H9 (cell line): Measurements from ENCODE around the gene APBA2. TPM values are rescaled to one million over a fixed set of nuclear protein-coding genes. Genes with fewer than 3 reads are reported as not detected.

Source experiments
- DNase-seq: peaks from one replicate; pipeline ENCODE4 v3.0.0-alpha.2; 2017
- H2AFZ ChIP-seq: one replicate; pipeline ENCODE4 v1.6.1; 2013; ENCODE audit warnings: mild to moderate bottlenecking, low read length, control low read depth, moderate library complexity
- H2AK5ac ChIP-seq: 2 replicates; pipeline ENCODE4 v1.6.1; 2013; ENCODE audit warnings: low read length, control low read depth, mixed read lengths; ENCODE audit not compliant: insufficient read length
- H2BK120ac ChIP-seq: one replicate; pipeline ENCODE4 v1.6.1; 2013; ENCODE audit warnings: low read depth, mild to moderate bottlenecking, low read length, control low read depth, inconsistent platforms; ENCODE audit not compliant: poor library complexity, severe bottlenecking
- H2BK12ac ChIP-seq: 2 replicates; pipeline ENCODE4 v1.6.1; 2013; ENCODE audit warnings: low read length, control low read depth, mixed read lengths, low read depth; ENCODE audit not compliant: insufficient read length
- H2BK15ac ChIP-seq: 2 replicates; pipeline ENCODE4 v1.6.1; 2013; ENCODE audit warnings: low read depth, low read length, control low read depth
- H2BK20ac ChIP-seq: one replicate; pipeline ENCODE4 v1.6.1; 2013; ENCODE audit warnings: low read depth, mild to moderate bottlenecking, low read length, control low read depth, inconsistent platforms; ENCODE audit not compliant: poor library complexity, severe bottlenecking
- H2BK5ac ChIP-seq: 2 replicates; pipeline ENCODE4 v1.6.1; 2013; ENCODE audit warnings: low read length, control low read depth, mixed read lengths; ENCODE audit not compliant: insufficient read length
- H3K14ac ChIP-seq: 2 replicates; pipeline ENCODE4 v1.6.1; 2013; ENCODE audit warnings: low read length, control low read depth; ENCODE audit not compliant: insufficient read depth
- H3K18ac ChIP-seq: 2 replicates; pipeline ENCODE4 v1.6.1; 2013; ENCODE audit warnings: low read depth, mild to moderate bottlenecking, mixed read lengths, low read length, control low read depth; ENCODE audit not compliant: insufficient read length
- H3K23ac ChIP-seq: 2 replicates; pipeline ENCODE4 v1.6.1; 2013; ENCODE audit warnings: low read length, control low read depth, mixed read lengths, low read depth; ENCODE audit not compliant: insufficient read length
- H3K23me2 ChIP-seq: 2 replicates; pipeline ENCODE4 v1.6.1; 2013; ENCODE audit warnings: low read depth, mild to moderate bottlenecking, mixed read lengths, low read length, control low read depth; ENCODE audit not compliant: insufficient read length, poor library complexity, severe bottlenecking
- H3K27ac ChIP-seq: 2 replicates; pipeline ENCODE4 v1.5.1; 2013; ENCODE audit warnings: low read length, control low read depth, mixed read lengths, low read depth; ENCODE audit not compliant: insufficient read length
- H3K27me3 ChIP-seq: 2 replicates; pipeline ENCODE4 v1.6.1; 2013; ENCODE audit warnings: low read length, control low read depth, inconsistent platforms; ENCODE audit not compliant: insufficient read depth
- H3K4ac ChIP-seq: 2 replicates; pipeline ENCODE4 v1.6.1; 2013; ENCODE audit warnings: low read depth, mild to moderate bottlenecking, control low read depth, inconsistent platforms, low read length, moderate library complexity
- H3K4me1 ChIP-seq: 2 replicates; pipeline ENCODE4 v1.6.1; 2013; ENCODE audit warnings: low read length, control low read depth, inconsistent platforms; ENCODE audit not compliant: insufficient read depth
- H3K4me2 ChIP-seq: 2 replicates; pipeline ENCODE4 v1.6.1; 2013; ENCODE audit warnings: low read length, control low read depth, mixed read lengths; ENCODE audit not compliant: insufficient read length, insufficient read depth
- H3K56ac ChIP-seq: 2 replicates; pipeline ENCODE4 v1.6.1; 2013; ENCODE audit warnings: low read depth, mild to moderate bottlenecking, mixed read lengths, low read length, control low read depth; ENCODE audit not compliant: insufficient read length
- H3K79me1 ChIP-seq: 2 replicates; pipeline ENCODE4 v1.6.1; 2013; ENCODE audit warnings: low read depth, mild to moderate bottlenecking, moderate library complexity, low read length, control low read depth, inconsistent platforms; ENCODE audit not compliant: insufficient read depth, poor library complexity, severe bottlenecking
- H3K79me2 ChIP-seq: 2 replicates; pipeline ENCODE4 v1.6.1; 2013; ENCODE audit warnings: low read length, control low read depth, inconsistent platforms; ENCODE audit not compliant: insufficient read depth
- H3K9ac ChIP-seq: 2 replicates; pipeline ENCODE4 v1.6.1; 2013; ENCODE audit warnings: low read length, control low read depth, mixed read lengths; ENCODE audit not compliant: insufficient read length; ENCODE audit errors: extremely low read depth
- H3K9me3 ChIP-seq: one replicate; pipeline ENCODE4 v1.6.1; 2013; ENCODE audit warnings: low read depth, low read length, inconsistent platforms; ENCODE audit not compliant: control insufficient read depth
- H3T11ph ChIP-seq: one replicate; pipeline ENCODE4 v1.6.1; 2013; ENCODE audit warnings: mild to moderate bottlenecking, low read length, control low read depth, inconsistent platforms
- H4K20me1 ChIP-seq: one replicate; pipeline ENCODE4 v1.6.1; 2013; ENCODE audit not compliant: control insufficient read depth, insufficient read length, insufficient read depth
- H4K5ac ChIP-seq: 2 replicates; pipeline ENCODE4 v1.6.1; 2013; ENCODE audit warnings: low read depth, mild to moderate bottlenecking, mixed read lengths, low read length, control low read depth; ENCODE audit not compliant: insufficient read length
- H4K8ac ChIP-seq: replicated peaks from 2 replicates; pipeline ENCODE4 v1.6.1; 2013; ENCODE audit warnings: low read length, control low read depth, mixed read lengths, low read depth; ENCODE audit not compliant: insufficient read length
- H4K91ac ChIP-seq: 2 replicates; pipeline ENCODE4 v1.6.1; 2013; ENCODE audit warnings: low read depth, mild to moderate bottlenecking, moderate library complexity, mixed read lengths, low read length, control low read depth; ENCODE audit not compliant: insufficient read length
- H3K27ac Mint-ChIP-seq, 3 experiments: 2 replicates in 2 of 3; 3 replicates in 1 of 3; pipeline ENCODE4 v1.8.0; 2020 to 2021; ENCODE audit warnings: mixed read lengths in 3 of 3, mild to moderate bottlenecking in 1 of 3, moderate library complexity in 1 of 3
- H3K27me3 Mint-ChIP-seq: 2 replicates; pipeline ENCODE4 v1.8.0; 2021; ENCODE audit warnings: low read depth, mild to moderate bottlenecking, moderate library complexity, mixed read lengths
- H3K36me3 Mint-ChIP-seq, 3 experiments: 2 replicates in 2 of 3; 3 replicates in 1 of 3; pipeline ENCODE4 v1.8.0; 2020 to 2021; ENCODE audit warnings: low read depth in 3 of 3, mixed read lengths in 3 of 3; ENCODE audit not compliant: insufficient read depth in 1 of 3
- H3K4me1 Mint-ChIP-seq, 2 experiments: 2 replicates each; pipeline ENCODE4 v1.8.0; 2020; ENCODE audit warnings: mixed read lengths in 2 of 2
- H3K4me3 Mint-ChIP-seq, 2 experiments: 2 replicates in 1 of 2; 3 replicates in 1 of 2; pipeline ENCODE4 v1.8.0; 2020 to 2021; ENCODE audit warnings: mild to moderate bottlenecking in 2 of 2, mixed read lengths in 2 of 2, moderate library complexity in 1 of 2
- H3K9me3 Mint-ChIP-seq, 2 experiments: 2 replicates in 1 of 2; 3 replicates in 1 of 2; pipeline ENCODE4 v1.8.0; 2020; ENCODE audit warnings: mild to moderate bottlenecking in 2 of 2, mixed read lengths in 2 of 2, moderate library complexity in 1 of 2
- WGBS: extraction: QIAGEN DNeasy Blood & Tissue Kit; methylation state at CpG from one replicate; pipeline ENCODE4 v1.1.7; 2013; ENCODE audit warnings: missing lambda C conversion rate, low lambda C conversion rate, mixed read lengths; ENCODE audit not compliant: insufficient read length; ENCODE audit errors: extremely low coverage; 5-methylcytosine and 5-hydroxymethylcytosine counted together
- total RNA-seq: library from RNA; stranded (reverse); gene quantifications from 2 replicates; pipeline ENCODE4 v1.2.1, GENCODE V29; 2021
- TF ChIP-seq, protein P1 (sequence below): fragments of 200-600 bp; sonication (generic); conservative IDR thresholded peaks from 3 replicates; pipeline ENCODE4 v1.8.0; 2021; ENCODE audit warnings: antibody characterized with exemption, mild to moderate bottlenecking

APBA2 gene
- total RNA-seq, 1 experiment from 2014 or later: 14.3 TPM

DNA sequence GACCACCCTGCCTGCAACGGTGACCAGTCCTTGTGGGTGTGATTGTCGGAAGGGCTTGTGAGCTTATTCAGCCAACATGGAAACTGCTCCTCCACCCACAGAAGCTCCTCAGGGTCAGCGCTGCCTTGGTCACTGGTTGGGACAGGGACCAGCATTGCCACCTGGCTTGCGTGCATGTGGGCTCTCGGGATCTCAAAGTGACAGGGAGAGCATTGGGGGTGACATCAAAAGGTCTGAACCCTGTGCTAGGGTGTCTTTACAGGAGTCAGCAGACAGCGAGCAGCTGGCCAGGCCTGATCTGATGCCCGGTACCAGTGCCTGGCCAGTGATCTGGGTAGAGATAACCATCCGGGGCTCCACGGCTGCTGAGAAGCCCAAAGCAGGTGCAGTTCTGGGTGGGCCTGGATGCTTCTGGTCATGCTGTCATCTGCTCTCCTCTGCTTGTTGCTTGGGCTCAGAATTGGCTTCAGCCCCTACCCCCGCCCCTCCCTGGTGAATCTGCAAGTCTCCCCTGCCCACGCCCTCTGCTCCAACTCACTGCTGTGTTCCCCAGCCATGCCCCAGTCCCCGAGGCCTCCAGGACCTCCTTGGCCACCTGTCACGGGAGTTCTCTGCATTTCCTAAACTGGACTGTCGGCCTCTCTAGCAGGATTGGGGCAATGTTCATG lies 249.0 kb downstream of the APBA2 start:
- H3K4me1 ChIP-seq: no peaks in the 10 kb centered on the region; the same call in 1 of the 2 replicates
- TF ChIP-seq, protein P1, sequence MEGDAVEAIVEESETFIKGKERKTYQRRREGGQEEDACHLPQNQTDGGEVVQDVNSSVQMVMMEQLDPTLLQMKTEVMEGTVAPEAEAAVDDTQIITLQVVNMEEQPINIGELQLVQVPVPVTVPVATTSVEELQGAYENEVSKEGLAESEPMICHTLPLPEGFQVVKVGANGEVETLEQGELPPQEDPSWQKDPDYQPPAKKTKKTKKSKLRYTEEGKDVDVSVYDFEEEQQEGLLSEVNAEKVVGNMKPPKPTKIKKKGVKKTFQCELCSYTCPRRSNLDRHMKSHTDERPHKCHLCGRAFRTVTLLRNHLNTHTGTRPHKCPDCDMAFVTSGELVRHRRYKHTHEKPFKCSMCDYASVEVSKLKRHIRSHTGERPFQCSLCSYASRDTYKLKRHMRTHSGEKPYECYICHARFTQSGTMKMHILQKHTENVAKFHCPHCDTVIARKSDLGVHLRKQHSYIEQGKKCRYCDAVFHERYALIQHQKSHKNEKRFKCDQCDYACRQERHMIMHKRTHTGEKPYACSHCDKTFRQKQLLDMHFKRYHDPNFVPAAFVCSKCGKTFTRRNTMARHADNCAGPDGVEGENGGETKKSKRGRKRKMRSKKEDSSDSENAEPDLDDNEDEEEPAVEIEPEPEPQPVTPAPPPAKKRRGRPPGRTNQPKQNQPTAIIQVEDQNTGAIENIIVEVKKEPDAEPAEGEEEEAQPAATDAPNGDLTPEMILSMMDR: no peak
- peak overlapping the region in 1 of 3 experiments; percentile 55; a peak in 1 of 7 replicates for H3K27ac Mint-ChIP-seq

More for the DNA sequence above, 249.0 kb downstream of the APBA2 start:
- Histone ChIP-seq H3K9ac (no peak overlapping the region), H2BK12ac (no peak overlapping the region), H3T11ph (no peak overlapping the region), H3K27ac (no peak overlapping the region), H3K14ac (no peak overlapping the region), H3K4me2 (no peak overlapping the region), H2BK5ac (no peak overlapping the region), H3K23ac (no peak overlapping the region), H3K79me1 (no peaks in the 10 kb centered on the region), H2BK120ac (no peak overlapping the region), H4K20me1 (no peaks in the 10 kb centered on the region), H2BK20ac (no peak overlapping the region), H3K23me2 (no peaks in the 10 kb centered on the region), H2BK15ac (no peak overlapping the region), H4K8ac (no peak overlapping the region), H3K18ac (no peak overlapping the region), H3K27me3 (no peaks in the 10 kb centered on the region), H3K79me2 (no peaks in the 10 kb centered on the region), H3K9me3 (no peaks in the 10 kb centered on the region), H2AFZ (no peak overlapping the region), H2AK5ac (no peak overlapping the region), H4K5ac (no peak overlapping the region), H4K91ac (no peak overlapping the region), H3K56ac (no peak overlapping the region), H3K4ac (no peak overlapping the region)
- H3K36me3 Mint-ChIP-seq: no peaks in the 10 kb centered on the region
- no peak overlapping the region for H3K4me3 Mint-ChIP-seq
- DNase-seq: peak; percentile 16
- WGBS: no CpG with 5 or more reads among the region's 14 CpGs
- H3K27me3 Mint-ChIP-seq: no peaks in the 10 kb centered on the region; the same call in 1 of the 2 replicates
- H3K4me1 Mint-ChIP-seq: peaks cover 12 to 27% of the 10 kb centered on the region in 2 experiments
- H3K9me3 Mint-ChIP-seq: no peaks in the 10 kb centered on the region
